GM10248 (cell line): Measurements from ENCODE around the gene PLA2G2A.

Experiments
- CTCF ChIA-PET: fragments of 300-600 bp; sonication (Branson Sonifier 250); formaldehyde crosslinking; extraction: SDS; loops from one replicate; lab custom pipeline; 2021; ENCODE audit warnings: antibody characterized with exemption; lab: Yijun Ruan, JAX
- POLR2A ChIA-PET: fragments of 350-650 bp; sonication (Branson Sonifier 250); formaldehyde crosslinking; extraction: SDS; loops from one replicate; lab custom pipeline; 2020; ENCODE audit warnings: antibody characterized with exemption; lab: Yijun Ruan, JAX
- DNase-seq: peaks from one replicate; pipeline ENCODE4 v3.0.0; 2012; ENCODE audit errors: extremely low spot score
- TF ChIP-seq, protein P1 (sequence below): IDR thresholded peaks from 2 replicates; pipeline ENCODE4 v1.5.1; 2012; ENCODE audit warnings: mild to moderate bottlenecking, low read depth; ENCODE audit errors: extremely low read depth, missing control alignments, control extremely low read depth

The PLA2G2A gene, protein sequence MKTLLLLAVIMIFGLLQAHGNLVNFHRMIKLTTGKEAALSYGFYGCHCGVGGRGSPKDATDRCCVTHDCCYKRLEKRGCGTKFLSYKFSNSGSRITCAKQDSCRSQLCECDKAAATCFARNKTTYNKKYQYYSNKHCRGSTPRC

DNA sequence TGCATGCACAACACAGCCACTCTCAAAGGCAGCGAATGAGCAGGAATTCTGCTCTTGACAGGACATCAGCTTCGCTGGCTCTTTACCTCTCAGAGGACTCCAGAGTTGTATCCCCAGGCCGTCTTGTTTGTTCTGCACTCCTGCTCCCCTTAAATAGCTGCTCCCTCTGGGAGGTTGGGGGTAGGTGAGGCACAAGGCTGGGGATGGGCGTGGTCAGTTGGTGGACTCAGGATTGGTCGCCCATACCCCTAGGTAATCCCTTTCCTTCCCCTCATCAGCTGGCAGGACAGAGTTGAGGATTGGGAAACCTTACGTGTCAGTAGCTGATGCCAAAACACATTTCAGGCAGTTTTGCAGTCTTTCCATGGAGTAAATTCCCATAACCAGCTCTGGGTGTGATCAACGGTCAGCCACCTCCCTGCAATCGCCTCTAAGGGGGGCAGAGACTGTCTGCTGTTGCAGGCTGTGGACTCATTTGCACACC, at the start of gene PLA2G2A:
Gene PLA2G2A, minus strand, starts transcription at position 125 of the 484 bp plus-strand sequence. CDS start 845 bp downstream, outside the sequence.
- TF ChIP-seq, protein P1, sequence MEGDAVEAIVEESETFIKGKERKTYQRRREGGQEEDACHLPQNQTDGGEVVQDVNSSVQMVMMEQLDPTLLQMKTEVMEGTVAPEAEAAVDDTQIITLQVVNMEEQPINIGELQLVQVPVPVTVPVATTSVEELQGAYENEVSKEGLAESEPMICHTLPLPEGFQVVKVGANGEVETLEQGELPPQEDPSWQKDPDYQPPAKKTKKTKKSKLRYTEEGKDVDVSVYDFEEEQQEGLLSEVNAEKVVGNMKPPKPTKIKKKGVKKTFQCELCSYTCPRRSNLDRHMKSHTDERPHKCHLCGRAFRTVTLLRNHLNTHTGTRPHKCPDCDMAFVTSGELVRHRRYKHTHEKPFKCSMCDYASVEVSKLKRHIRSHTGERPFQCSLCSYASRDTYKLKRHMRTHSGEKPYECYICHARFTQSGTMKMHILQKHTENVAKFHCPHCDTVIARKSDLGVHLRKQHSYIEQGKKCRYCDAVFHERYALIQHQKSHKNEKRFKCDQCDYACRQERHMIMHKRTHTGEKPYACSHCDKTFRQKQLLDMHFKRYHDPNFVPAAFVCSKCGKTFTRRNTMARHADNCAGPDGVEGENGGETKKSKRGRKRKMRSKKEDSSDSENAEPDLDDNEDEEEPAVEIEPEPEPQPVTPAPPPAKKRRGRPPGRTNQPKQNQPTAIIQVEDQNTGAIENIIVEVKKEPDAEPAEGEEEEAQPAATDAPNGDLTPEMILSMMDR, result no peak
- DNase-seq, result no peak
- ChIA-PET POLR2A (interaction anchor here (0.5 kb wide), 1 partner anchor 170 kb away, joined by 3 read pairs; no protein-coding TSS in a partner anchor), CTCF (interaction anchor here (1.5 kb wide), 1 partner anchor 97 kb away, joined by 3 read pairs; the partner anchor contains the start of gene OTUD3)

DNA sequence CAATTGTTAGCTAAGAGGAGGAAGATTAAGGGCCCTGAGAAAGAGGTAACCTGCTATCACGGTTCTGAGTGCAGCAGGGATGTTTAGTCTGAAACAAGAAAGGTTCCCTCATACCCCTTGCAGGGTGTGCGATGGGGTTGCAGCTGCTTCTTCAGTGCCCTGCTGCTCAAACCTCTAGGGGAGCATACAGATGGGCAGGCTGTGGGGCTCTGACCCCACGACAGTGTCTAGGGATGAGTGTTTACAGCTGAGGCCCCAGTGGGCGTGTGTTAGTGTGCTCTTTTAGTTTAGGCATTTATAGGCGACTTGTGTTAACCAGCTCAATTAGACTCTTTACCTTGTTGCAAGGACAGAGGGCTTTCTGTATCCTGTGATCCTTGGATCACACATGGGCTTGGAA, 49.3 kb upstream of the PLA2G2A start:
- no peak for DNase-seq
- TF ChIP-seq, protein P1, result no peak
- POLR2A ChIA-PET, result no interaction called here
- CTCF ChIA-PET, result no interaction called here

DNA sequence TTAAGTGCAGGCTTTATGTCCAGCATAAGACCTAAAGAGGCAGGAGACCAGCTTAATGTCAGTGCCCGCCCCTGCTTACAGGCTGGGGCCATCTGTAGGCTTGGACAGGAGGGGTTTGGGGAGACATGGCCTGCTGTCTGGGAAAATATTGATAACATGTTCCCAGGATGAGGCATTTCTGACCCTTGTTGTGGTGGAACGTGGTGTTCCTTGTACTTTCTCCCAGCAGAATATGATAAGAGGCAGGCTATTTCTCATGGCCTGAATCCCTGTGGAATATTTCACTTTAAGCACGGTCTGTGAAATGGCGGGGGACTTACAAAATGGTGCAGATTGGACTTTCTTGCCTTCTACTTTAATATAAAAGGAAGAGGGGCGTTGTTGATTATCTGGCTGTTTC, 48.7 kb upstream of the PLA2G2A start:
- TF ChIP-seq, protein P1, result no peak
- ChIA-PET CTCF (no interaction called here), POLR2A (no interaction called here)
- no peak for DNase-seq

DNA sequence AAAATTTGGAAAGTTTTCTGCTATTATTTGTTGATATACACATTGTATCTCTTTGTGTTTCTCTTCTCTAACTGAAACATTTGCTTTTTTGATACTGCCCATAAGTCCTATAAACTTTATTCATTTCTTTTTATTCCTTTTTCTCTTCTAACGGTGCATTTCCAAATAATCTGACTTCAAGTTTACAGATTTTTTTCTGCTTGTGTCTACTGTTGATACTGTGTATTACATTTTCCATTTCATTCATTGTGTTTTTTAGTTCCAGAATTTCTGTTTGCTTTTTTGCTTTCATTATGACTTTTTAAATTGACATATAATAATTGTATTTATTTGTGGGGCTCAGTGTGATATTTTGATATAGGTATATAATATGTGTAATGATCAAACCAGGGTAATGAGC, 38.3 kb upstream of the PLA2G2A start:
- CTCF ChIA-PET, result interaction anchor here (1.1 kb wide), 1 partner anchor 177 kb away, joined by 3 read pairs; no protein-coding TSS in a partner anchor

DNA sequence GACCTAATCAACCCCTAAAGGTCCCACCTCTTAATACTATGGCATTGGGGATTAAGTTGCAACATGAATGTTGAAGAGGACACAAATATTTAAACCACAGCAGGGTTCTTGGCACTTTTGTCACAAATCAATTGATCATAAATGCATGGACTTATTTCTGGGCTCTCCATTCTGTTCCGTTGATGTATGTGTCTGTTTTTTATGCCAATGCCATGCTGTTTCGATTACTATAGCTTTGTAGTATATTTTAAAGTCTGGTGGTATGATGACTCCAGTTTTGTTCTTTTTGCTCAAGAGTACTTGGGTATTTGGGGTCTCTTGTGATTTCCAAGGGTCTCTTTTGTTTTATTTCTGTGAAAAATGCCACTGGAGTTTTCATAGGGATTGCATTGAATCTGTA, 34.7 kb upstream of the PLA2G2A start:
- ChIA-PET CTCF (no interaction called here), POLR2A (no interaction called here)
- TF ChIP-seq, protein P1, result no peak
- no peak for DNase-seq

More for the DNA sequence above, 38.3 kb upstream of the PLA2G2A start:
- TF ChIP-seq, protein P1, result no peak
- POLR2A ChIA-PET, result no interaction called here
- DNase-seq, result no peak

DNA sequence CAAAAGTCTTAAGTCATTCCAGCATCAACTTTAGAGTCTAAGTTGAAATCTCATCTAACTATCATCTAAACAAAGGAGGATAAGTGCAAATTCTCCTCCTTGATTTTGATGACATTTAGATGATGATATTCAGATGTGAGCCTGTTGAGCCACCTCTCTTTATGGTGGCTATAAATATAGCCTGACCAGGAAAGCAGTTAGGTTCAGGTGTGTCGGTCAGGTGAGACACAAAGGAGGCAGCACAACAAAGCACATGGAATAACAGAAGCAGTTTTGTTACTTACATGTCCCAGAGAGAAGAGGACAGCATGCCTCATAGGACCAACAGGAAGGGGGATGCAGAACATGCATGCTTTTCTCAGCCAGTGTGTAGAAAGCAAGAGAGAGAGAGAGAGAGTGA, 30.6 kb upstream of the PLA2G2A start:
- no peak for DNase-seq
- POLR2A ChIA-PET, result no interaction called here
- TF ChIP-seq, protein P1, result no peak
- CTCF ChIA-PET, result no interaction called here
